ENCODE measurements around the gene CTIF. TPM values are rescaled to one million over a fixed set of nuclear protein-coding genes. Genes with fewer than 3 reads are reported as not detected.

The CTIF gene
- total RNA-seq, 1 donor from 2014 or later, result 67.9 TPM

DNA sequence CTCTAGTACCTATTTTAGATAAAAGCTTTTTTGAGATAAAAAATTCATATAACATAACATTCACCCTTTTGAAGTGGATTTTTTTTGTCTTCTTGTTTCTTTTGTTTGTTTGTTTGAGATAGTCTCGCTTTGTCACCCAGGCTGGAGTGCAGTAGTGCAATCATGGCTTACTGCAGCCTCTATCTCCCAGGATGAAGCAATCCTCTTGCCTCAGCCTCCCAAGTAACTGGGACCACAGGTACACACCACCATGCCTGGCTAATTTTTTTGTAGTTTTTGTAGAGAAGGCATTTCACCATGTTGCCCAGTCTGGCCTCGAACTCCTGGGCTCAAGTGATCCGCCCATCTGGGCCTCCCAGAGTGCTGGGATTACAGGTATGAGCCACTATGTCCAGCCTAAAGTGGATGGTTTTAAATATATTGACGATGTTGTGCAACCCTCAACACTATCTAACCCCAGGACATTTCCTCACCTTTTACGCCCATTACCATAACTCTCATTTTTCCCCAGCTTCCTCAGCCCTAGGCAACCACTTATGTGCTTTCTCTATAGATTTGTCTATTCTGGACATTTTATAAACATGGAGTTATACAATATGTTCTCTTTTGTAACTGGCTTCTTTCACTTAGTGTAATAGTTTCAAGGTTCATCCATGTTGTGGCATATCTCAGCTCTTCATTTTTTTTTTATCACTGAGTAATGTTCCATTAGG, 38.8 kb downstream of the CTIF start:
- no peak overlapping the region for H3K4me3 Mint-ChIP-seq
- DNase-seq (ENCODE audit: low spot score in 2 of 2, unreplicated experiment in 2 of 2), result no peak
- H3K27me3 Mint-ChIP-seq (ENCODE audit: low read depth), result no peaks in the 10 kb centered on the region
- peaks cover 8% of the 10 kb centered on the region for H3K9me3 Mint-ChIP-seq
- no peak overlapping the region for H3K27ac Mint-ChIP-seq
- peaks cover 15% of the 10 kb centered on the region for H3K36me3 Mint-ChIP-seq
- TF ChIP-seq, protein P1, sequence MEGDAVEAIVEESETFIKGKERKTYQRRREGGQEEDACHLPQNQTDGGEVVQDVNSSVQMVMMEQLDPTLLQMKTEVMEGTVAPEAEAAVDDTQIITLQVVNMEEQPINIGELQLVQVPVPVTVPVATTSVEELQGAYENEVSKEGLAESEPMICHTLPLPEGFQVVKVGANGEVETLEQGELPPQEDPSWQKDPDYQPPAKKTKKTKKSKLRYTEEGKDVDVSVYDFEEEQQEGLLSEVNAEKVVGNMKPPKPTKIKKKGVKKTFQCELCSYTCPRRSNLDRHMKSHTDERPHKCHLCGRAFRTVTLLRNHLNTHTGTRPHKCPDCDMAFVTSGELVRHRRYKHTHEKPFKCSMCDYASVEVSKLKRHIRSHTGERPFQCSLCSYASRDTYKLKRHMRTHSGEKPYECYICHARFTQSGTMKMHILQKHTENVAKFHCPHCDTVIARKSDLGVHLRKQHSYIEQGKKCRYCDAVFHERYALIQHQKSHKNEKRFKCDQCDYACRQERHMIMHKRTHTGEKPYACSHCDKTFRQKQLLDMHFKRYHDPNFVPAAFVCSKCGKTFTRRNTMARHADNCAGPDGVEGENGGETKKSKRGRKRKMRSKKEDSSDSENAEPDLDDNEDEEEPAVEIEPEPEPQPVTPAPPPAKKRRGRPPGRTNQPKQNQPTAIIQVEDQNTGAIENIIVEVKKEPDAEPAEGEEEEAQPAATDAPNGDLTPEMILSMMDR (IDR thresholded peaks at IDR 0.05; ENCODE audit: unreplicated experiment), result no peak
- peaks cover 31% of the 10 kb centered on the region for H3K4me1 Mint-ChIP-seq

DNA sequence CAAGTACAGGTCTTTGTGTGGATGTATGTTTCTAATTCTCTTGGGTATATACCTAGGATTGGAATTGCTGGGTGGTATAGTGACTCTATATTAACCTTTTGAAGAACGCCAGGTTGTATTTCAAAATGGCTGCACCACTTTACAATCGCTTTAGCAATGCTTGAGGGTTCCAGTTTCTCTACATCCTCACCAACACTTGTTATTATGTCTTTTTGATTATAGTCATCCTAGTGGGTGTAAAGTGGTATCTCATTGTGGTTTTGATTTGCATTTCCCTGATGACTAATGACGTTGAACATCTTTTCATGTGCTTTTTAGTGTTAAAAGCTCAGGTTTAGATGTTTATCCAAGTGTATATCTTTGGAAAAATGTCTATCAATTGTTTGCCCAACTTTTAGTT, 39.5 kb downstream of the CTIF start:
- H3K9me3 Mint-ChIP-seq, result peaks cover 8% of the 10 kb centered on the region
- no peak for DNase-seq (ENCODE audit: low spot score in 2 of 2, unreplicated experiment in 2 of 2)
- no peak overlapping the region for H3K4me3 Mint-ChIP-seq
- TF ChIP-seq, protein P1 (IDR thresholded peaks at IDR 0.05; ENCODE audit: unreplicated experiment), result no peak
- peaks cover 29% of the 10 kb centered on the region for H3K4me1 Mint-ChIP-seq
- H3K36me3 Mint-ChIP-seq, result peaks cover 15% of the 10 kb centered on the region
- H3K27me3 Mint-ChIP-seq (ENCODE audit: low read depth), result no peaks in the 10 kb centered on the region
- no peak overlapping the region for H3K27ac Mint-ChIP-seq

DNA sequence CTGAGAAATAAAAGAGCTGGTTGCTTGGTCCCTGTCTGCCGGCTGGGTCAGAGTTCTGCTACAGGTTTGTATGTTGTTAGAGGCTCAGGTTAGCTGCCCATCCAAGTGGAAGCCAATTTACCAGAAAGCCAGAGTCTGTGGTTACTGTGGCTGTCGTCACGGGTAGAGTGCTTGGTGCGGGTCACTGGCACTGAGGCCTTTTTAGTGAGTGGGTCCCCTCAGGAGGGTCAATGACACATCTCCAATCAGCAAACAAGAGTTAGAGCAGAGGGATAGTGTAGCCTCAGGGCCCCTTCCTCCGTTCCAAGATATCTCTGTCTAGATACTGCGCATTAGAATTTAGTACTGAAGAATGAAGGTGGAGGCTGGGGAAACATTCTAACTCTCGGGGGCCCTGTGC, 41.2 kb downstream of the CTIF start:
- Mint-ChIP-seq H3K36me3 (peaks cover 15% of the 10 kb centered on the region), H3K4me3 (no peak overlapping the region), H3K4me1 (peaks cover 28% of the 10 kb centered on the region), H3K27ac (no peak overlapping the region), H3K27me3 (ENCODE audit: low read depth) (no peaks in the 10 kb centered on the region), H3K9me3 (peaks cover 8% of the 10 kb centered on the region)
- DNase-seq (ENCODE audit: low spot score in 2 of 2, unreplicated experiment in 2 of 2), result no peak
- TF ChIP-seq, protein P1 (IDR thresholded peaks at IDR 0.05; ENCODE audit: unreplicated experiment), result no peak

- DNase-seq (ENCODE audit: low spot score in 2 of 2, unreplicated experiment in 2 of 2), result no peak
- H3K4me3 Mint-ChIP-seq, result no peak overlapping the region
- no peaks in the 10 kb centered on the region for H3K27me3 Mint-ChIP-seq (ENCODE audit: low read depth)
- H3K4me1 Mint-ChIP-seq, result peaks cover 21% of the 10 kb centered on the region
- peaks cover 15% of the 10 kb centered on the region for H3K36me3 Mint-ChIP-seq
- no peak overlapping the region for H3K27ac Mint-ChIP-seq
- peaks cover 8% of the 10 kb centered on the region for H3K9me3 Mint-ChIP-seq
- TF ChIP-seq, protein P1 (IDR thresholded peaks at IDR 0.05; ENCODE audit: unreplicated experiment), result no peak
Measured at GRCh38 chr18:48580782-48581181, 42.0 kb downstream of the CTIF start.

DNA sequence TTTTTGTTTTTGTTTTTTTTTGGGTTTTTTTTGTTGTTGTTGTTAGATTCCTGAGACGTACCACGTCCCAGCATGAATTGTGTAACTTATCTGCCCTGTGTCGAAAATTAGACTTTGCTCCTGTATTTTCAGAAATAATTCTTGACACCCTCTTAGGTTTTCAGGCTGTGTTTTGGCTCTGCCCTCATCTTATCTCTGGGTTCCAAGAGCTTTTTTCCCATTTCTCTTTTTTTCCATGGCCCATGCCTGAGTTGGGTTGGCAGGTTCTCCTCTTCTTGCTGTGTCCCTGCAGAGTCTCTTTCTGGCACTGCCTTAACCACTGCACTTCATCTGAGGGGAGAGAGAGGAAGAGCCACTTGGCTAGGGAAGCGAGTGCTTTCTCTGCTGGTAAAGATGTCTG, 42.4 kb downstream of the CTIF start:
- TF ChIP-seq, protein P1 (IDR thresholded peaks at IDR 0.05; ENCODE audit: unreplicated experiment), result no peak
- H3K4me1 Mint-ChIP-seq, result peaks cover 17% of the 10 kb centered on the region
- H3K36me3 Mint-ChIP-seq, result peaks cover 15% of the 10 kb centered on the region
- peaks cover 8% of the 10 kb centered on the region for H3K9me3 Mint-ChIP-seq
- H3K27me3 Mint-ChIP-seq (ENCODE audit: low read depth), result no peaks in the 10 kb centered on the region
- no peak overlapping the region for H3K27ac Mint-ChIP-seq
- DNase-seq (ENCODE audit: low spot score in 2 of 2, unreplicated experiment in 2 of 2), result no peak
- H3K4me3 Mint-ChIP-seq, result no peak overlapping the region

Data from mesothelial cell of epicardium (in vitro differentiated cells).